Gastroesophageal sphincter (tissue), 3 donors: ENCODE results near the gene ANO2.

Experiments
- CTCF ChIP-seq, 4 experiments: fragments of 200-600 bp in 2 of 4; fragments of 450-650 bp in 2 of 4; sonication (generic) in 1 of 4; IDR thresholded peaks; one replicate each; pipeline ENCODE4 v1.5.1; 2017 to 2019; ENCODE audit warnings: antibody characterized with exemption in 4 of 4, mild to moderate bottlenecking in 2 of 4, moderate library complexity in 2 of 4
- EP300 ChIP-seq: sonication (generic); formaldehyde crosslinking; IDR thresholded peaks from one replicate; pipeline ENCODE4 v1.6.1; 2017; ENCODE audit warnings: antibody characterized with exemption, mild to moderate bottlenecking
- POLR2A ChIP-seq, 2 donors: fragments of 450-650 bp; IDR thresholded peaks; one replicate each; pipeline ENCODE4 v1.6.1; 2017; ENCODE audit warnings: antibody characterized with exemption in 2 of 2, mild to moderate bottlenecking in 2 of 2, moderate library complexity in 1 of 2
- POLR2AphosphoS5 ChIP-seq: sonication (generic); formaldehyde crosslinking; IDR thresholded peaks from one replicate; pipeline ENCODE4 v1.6.1; 2017; ENCODE audit warnings: antibody characterized with exemption

- TF ChIP-seq CTCF (IDR thresholded peaks at IDR 0.05), result no peak
- TF ChIP-seq POLR2A (IDR thresholded peaks at IDR 0.05), result no peak
- no peak for TF ChIP-seq POLR2AphosphoS5
- TF ChIP-seq EP300, result no peak
Observed at GRCh38 chr12:5941907-5942306, 3.2 kb downstream of the ANO2 start.
